Measurements from ENCODE around the gene NABP1. TPM values are rescaled to one million over a fixed set of nuclear protein-coding genes. Genes with fewer than 3 reads are reported as not detected.
A peak's percentile ranks its signal among the peaks of the same experiment; 100 is the strongest.

Gene NABP1
- total and polyA plus RNA-seq, 10 of the 15 experiments (the other 5 are each of a cell fraction or from before 2014, with no cell fraction given): 22.9 to 65.7 (median 39.9) TPM

GRCh38 chr2:191666732-191667131 lies 11.2 kb upstream of the NABP1 start (continued):
- no peak for TF ChIP-seq BCLAF1 (IDR thresholded peaks at IDR 0.05)
- no peak for TF ChIP-seq TCF12 (IDR thresholded peaks at IDR 0.05; ENCODE audit: low read depth, low read length)
- no peak for TF ChIP-seq NRF1 (conservative IDR thresholded peaks at IDR 0.05; ENCODE audit: low read depth, low read length)
- no peak for TF ChIP-seq PRDM15 (CRISPR knock-in tag; IDR thresholded peaks at IDR 0.05)
- no peak for TF ChIP-seq SREBF2 (IDR thresholded peaks at IDR 0.05; ENCODE audit: low read length)
- no peak for TF ChIP-seq GABPA (IDR thresholded peaks at IDR 0.05; ENCODE audit: low read depth)
- 0 out of 2 replicates have a peak, but pooled peaks have one; percentile 27 for TF ChIP-seq IRF4 (IDR thresholded peaks at IDR 0.05; ENCODE audit: low read depth, low read length)
- no peak for TF ChIP-seq ZNF384 (IDR thresholded peaks at IDR 0.05; ENCODE audit: borderline replicate concordance, low read depth, low read length)
- TF ChIP-seq HCFC1 (IDR thresholded peaks at IDR 0.05; ENCODE audit: low read length): no peak
- TF ChIP-seq KDM1A (IDR thresholded peaks at IDR 0.05; ENCODE audit: borderline replicate concordance): no peak
- TF ChIP-seq EED (IDR thresholded peaks at IDR 0.05; ENCODE audit: low read depth): peak; percentile 77
- no peak for TF ChIP-seq POLR2AphosphoS2 (IDR thresholded peaks at IDR 0.05; ENCODE audit: low read depth, low read length)
- TF ChIP-seq CREB1 (IDR thresholded peaks at IDR 0.05; ENCODE audit: low read depth): 0 out of 2 replicates have a peak, but pooled peaks have one; percentile 7
- TF ChIP-seq SUZ12 (IDR thresholded peaks at IDR 0.05; ENCODE audit: unreplicated experiment): no peak
- TF ChIP-seq HDAC6 (IDR thresholded peaks at IDR 0.05; ENCODE audit: unreplicated experiment): no peak
- no peak for TF ChIP-seq ZSCAN29 (IDR thresholded peaks at IDR 0.05)
- no peak for TF ChIP-seq SMAD1 (IDR thresholded peaks at IDR 0.05; ENCODE audit: low read depth, partially characterized antibody)
- TF ChIP-seq STAT1 (conservative IDR thresholded peaks at IDR 0.05): no peak
- TF ChIP-seq HDAC2 (IDR thresholded peaks at IDR 0.05): no peak
- TF ChIP-seq SP1 (IDR thresholded peaks at IDR 0.05; ENCODE audit: low read depth, low read length): no peak
- no peak for TF ChIP-seq PBX3 (IDR thresholded peaks at IDR 0.05; ENCODE audit: insufficient replicate concordance, low read depth, low read length)
- peak; percentile 16; the same call in 1 of the 2 replicates for TF ChIP-seq FOXM1 (IDR thresholded peaks at IDR 0.05; ENCODE audit: low read depth, low read length)
- TF ChIP-seq EP300 (IDR thresholded peaks at IDR 0.05; ENCODE audit: borderline replicate concordance in 1 of 2, control insufficient read depth in 1 of 2, low read depth in 2 of 2, low read length in 2 of 2): 0 out of 4 replicates have a peak, but pooled peaks of 1 of the 2 experiments have one; percentile 25
- no peak for TF ChIP-seq ZNF217 (IDR thresholded peaks at IDR 0.05)
- no peak for TF ChIP-seq MYB (IDR thresholded peaks at IDR 0.05; ENCODE audit: borderline replicate concordance, low read depth, low read length)
